AG09309 (cell line): ENCODE measurements around the gene MAGEA3.
"Not testable (repeated sequence)": the region's sequence is repeated elsewhere in the genome, so short reads cannot be mapped to it uniquely, and the experiment has no call there.

Source experiments
- DNase-seq: peaks from one replicate; pipeline ENCODE4 v3.0.0-alpha.2; 2010; ENCODE audit warnings: low read depth
- H3K4me3 ChIP-seq: 2 replicates; pipeline ENCODE4 v1.5.1; 2011; ENCODE audit warnings: mild to moderate bottlenecking, low read depth, low read length, moderate library complexity; ENCODE audit not compliant: control insufficient read depth
- CTCF ChIP-seq: IDR thresholded peaks from 2 replicates; pipeline ENCODE4 v1.5.1; 2011; ENCODE audit warnings: mild to moderate bottlenecking, low read depth, low read length, inconsistent platforms; ENCODE audit not compliant: insufficient read depth, control insufficient read depth; ENCODE audit errors: missing control alignments

Gene MAGEA3

DNA sequence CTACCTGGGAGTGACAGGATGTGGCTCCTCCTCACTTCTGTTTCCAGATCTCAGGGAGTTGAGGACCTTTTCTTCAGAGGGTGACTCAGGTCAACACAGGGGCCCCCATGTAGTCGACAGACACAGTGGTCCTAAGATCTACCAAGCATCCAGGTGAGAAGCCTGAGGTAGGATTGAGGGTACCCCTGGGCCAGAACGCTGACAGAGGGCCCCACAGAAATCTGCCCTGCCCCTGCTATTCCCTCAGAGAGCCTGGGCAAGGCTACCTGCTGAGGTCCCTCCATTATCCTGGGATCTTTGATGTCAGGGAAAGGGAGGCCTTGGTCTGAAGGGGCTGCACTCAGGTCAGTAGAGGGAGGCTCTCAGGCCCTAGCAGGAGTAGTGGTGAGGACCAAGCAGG is 36.5 kb downstream of the MAGEA3 start:
- no peak for TF ChIP-seq CTCF
- no peak overlapping the region for H3K4me3 ChIP-seq
- DNase-seq, result no peak

- no peak for TF ChIP-seq CTCF
- DNase-seq, result no peak
- no peak overlapping the region for H3K4me3 ChIP-seq
Measured at GRCh38 chrX:152735860-152736511, 37.4 kb downstream of the MAGEA3 start.

DNA sequence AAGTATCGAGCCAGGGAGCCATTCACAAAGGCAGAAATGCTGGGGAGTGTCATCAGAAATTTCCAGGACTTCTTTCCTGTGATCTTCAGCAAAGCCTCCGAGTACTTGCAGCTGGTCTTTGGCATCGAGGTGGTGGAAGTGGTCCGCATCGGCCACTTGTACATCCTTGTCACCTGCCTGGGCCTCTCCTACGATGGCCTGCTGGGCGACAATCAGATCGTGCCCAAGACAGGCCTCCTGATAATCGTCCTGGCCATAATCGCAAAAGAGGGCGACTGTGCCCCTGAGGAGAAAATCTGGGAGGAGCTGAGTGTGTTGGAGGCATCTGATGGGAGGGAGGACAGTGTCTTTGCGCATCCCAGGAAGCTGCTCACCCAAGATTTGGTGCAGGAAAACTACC is 37.9 kb downstream of the MAGEA3 start:
- H3K4me3 ChIP-seq, DNase-seq: not testable (repeated sequence)

- no peak for DNase-seq
- H3K4me3 ChIP-seq, result no peak overlapping the region
- no peak for TF ChIP-seq CTCF
Measured at GRCh38 chrX:152738560-152738959, 40.0 kb downstream of the MAGEA3 start.
